Hematopoietic multipotent progenitor cell treated with erythropoietin and hydrocortisone succinate and interleukin-3 and kit ligand, for 8 days (in vitro differentiated cells): ENCODE results near the gene MMP24.
"Not testable (repeated sequence)": the region's sequence is repeated elsewhere in the genome, so short reads cannot be mapped to it uniquely, and the experiment has no call there.

Experiments used
- DNase-seq: peaks from one replicate; pipeline ENCODE4 v3.0.0-alpha.2; 2015

The MMP24 gene

DNA sequence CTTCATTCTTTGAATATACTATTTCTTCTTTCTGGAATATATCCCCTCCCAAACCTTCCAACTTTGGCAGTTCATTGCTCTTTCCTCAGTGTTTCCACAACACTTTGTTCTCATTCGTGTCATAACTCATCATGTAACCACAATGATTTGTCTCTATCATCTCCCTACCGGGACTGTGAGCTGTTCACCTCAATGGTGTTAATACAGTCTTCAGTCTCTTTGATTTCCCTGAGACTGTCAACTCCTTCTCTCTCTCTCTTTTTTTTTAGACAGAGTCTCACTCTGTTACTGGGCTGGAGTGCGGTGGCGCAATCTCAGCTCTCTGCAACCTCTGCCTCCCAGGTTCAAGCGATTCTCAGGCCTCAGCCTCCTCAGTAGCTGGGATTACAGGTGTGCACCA is 2.5 kb upstream of the MMP24 start:
- no peak for DNase-seq

DNA sequence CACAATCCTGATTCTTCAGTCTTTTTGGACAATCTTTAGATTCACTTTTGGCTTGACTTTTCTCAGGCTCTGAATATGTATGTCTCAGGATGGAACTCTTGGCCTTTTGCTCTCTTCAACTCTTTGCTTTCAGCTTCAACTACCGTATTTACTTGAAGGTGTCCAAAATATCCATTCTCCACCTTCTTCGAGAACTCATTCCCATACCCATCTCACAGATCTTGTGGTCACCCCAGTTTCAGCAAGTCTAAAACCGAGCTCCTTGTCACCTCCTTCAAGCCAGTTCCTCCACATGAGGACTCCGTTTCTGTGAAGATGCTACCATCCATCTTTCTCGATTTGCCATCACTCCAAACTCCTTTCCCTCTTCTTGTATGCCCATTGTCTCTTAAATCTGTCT is 2.0 kb upstream of the MMP24 start:
- no peak for DNase-seq

DNA sequence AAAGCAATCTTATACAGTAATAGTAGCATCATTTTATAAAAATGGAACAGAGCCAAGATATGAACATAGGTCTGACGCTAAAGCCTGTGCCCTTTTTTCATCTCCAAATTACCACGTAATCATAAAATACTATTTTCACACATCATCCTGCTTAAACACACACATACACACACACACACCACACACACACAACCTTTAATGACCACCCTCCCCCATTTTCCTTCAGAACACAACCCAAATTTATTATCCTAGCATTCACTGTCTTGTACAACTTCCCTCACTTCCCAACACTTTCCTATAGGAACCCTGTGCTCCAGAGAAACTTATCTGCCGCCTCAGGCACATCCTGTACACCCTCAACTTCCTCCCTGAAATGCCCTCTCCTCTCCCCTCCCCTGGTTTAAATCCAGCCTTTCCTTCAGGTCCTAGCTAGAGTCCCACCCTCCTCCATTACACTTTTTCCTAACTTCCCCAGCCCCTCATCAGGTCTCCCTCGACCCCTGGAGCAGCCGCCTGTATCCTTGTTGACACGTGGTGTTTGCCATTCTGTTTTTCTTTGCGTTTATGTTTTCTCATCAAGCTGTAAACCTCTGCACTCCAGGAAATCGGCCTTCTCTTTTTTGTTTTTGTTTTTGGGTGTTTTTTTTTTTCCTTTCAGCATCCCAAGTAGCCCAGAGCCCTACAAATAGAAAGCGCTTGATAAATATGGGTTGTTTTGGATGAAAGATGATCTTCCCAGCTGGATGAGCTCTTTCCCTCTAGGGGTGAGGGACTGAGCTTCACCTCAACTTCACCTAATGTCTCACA is 968 bp upstream of the MMP24 start:
- DNase-seq: no peak

DNA sequence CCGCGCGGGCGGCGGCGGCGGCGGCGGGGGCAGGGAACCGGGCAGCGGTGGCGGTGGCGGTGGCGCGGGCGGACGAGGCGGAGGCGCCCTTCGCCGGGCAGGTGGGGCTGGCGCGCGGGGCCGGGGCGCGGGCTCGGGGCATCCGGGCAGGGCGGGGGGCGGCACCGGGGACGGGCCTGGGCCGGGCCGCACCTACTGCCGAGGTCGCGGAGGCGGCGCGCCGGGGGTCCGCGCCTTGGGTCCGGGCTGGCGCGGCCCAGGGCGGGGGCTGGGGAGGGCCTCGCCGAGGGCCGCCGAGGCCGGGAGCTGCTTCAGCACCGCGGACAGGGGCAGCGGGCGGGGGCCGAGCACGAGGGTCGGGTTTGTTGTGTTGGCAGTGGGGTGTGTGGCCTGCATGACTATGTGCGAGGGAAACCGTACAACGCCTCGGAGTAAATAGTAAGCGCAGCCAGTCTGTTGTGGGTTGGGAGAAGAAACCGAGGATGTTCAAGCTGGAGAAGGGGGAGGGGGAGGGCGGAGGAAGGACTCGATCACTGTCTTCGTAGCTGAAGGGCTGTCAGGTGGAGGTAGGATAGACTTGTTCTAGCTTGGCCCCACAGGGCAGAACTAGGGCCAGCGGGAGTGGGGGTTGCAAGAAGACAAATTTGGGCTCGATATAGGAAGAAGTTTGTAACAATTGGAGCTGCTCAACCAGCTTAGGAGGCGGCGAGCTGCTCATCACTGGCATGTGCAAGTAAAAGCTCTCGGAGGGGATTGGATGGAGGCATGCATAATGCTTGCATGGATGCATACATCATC is 593 bp downstream of the MMP24 start:
- peak; percentile 42 for DNase-seq

DNA sequence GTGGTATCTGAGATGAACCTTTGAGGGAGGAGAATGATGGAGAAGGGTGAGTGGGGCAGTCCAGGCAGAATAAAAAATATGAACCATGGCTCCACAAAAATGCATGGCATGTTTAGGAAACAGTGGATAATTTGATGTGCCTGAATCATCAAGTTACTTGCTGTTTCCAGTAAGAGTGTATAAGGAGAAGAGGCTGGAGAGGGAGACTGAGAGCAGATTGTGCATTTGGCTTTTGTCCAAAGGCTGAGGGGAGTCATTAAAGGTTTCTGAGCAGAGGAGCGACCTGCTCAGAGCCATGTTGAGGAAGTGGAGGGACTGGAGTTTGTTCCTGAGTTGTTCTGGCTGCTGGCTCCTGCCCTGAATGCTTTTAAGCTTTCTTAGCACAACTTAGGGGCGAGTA is 6.1 kb downstream of the MMP24 start:
- DNase-seq: no peak

DNA sequence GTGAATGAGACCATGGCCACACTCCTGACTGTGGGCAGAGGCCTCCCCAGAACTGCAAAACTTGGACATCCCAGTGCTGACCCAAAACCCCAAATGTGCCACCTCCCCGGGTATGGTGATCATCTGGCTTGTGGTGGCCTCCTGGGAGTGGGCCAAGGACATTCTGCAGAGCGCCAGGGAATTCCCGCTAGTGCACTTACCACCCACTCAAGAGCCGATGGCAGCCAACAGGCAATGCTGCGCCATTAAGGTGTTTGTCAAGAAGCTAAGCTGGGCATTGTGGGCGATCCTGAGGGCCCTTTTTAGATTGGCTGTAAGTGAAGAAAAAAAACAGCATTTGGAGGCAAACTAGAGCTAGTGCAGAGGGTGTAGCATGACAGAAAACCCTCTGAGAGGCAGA is 9.4 kb downstream of the MMP24 start:
- no peak for DNase-seq

DNA sequence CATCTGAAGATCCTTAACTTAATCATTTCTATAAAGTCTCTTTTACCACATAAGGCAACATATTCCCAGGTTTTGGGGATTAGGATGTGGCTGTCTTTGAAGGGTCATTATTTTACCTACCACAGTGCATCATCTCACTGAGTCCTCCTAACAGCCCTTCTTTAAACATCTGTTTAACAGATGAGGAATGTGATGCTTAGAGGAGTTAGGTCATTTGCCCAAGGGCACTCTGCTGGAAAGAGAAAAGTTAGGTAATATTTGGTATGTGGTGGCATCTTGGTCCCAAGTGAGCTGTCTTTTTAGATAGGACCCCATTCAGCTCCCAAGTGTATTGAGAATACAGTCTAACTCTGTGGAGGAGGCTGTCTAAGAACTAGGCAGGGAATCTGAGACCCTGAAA is 11.0 kb downstream of the MMP24 start:
- no peak for DNase-seq

DNA sequence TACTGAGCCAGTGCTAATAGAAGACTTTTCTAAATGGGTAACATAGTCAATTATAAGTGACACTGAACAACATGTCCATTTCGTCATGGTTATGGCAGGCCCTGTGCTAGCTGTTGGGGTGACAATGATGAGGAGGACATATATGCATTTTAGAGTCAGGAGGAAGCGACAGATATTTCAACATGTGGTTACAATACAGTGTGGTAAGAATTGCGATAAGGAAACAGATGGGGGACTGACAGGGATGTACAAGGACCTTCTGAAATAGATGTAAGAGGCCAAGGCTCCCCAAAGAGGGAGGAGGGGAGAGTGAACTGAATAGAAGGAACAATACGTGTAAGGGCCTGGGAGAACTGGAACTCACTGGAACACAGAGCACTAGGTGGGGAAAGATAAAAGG is 11.7 kb downstream of the MMP24 start:
- DNase-seq: peak; percentile 62

DNA sequence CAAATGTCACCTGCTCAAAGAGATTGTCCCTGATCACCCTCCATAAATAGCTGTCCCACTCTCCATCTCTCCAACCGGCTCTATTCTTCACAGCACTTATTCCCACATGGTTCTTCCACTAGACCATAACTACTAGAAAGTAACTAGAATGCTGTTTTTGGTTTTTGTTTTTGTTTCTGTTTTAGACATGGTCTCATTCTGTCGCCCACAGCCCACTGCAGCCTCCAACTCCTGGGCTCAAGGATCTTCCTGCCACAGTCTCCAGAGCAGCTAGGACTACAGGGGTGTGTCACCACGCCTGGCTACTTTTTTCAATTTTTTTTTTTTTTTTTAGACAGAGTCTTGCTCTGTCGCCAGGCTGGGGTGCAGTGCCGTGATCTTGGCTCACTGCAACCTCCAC is 12.2 kb downstream of the MMP24 start:
- DNase-seq: no peak

DNA sequence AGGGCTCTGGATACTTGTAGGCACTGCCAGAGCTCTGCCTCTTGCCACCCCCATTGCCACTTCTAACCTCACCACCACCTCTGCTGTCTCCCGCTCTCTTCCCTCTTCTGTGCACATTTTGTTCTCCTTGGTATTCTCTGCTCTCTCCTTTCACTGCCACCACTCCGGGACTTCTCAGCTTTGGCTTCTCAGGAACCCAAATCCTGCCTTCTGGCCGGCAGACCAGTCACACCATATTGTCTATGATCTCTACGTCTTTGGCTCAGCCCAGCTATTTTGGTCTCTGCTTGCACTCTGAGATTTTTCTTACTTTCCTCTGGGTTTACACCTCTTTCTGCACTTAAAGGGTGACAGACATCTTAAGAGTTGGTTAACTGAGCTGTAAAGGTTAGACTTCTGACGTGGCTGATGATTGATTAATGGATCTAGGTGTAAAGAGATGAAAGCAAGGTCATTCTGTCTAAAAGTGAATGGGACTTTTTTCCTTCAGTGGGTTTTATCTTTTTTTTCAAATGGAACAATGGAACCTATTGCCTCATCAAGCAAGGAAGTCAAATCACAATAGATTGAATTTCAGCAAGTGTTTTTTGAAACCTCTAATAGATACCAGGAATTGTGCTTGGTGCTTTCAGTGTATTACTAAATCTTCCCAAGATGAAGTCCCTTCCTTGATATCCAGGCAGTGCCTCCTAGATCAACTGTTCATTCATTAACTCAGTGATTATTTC is 13.8 kb downstream of the MMP24 start:
- DNase-seq: no peak

DNA sequence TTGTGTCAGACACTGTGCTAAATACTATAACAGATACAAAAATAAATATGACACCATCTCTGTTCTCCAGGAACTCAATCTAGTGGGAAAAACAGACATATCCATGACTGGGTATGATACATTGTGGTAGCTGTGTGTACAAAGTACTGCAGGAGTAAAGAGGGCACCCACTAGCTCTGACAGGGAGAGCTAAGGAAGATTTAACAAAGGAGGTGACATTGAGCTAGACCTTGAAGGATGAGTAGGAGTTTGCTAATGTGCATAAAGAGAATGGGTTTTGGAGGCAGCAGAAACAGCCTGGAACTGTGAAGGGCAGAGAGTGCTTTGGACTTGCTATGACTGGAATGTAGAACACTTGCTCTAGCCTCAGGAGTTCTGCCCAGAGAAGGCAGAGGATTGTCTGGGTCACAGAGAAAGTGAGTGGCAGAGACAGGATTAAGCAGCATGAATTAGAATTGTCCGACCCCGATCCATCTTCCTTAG is 14.4 kb downstream of the MMP24 start:
- DNase-seq: no peak

DNA sequence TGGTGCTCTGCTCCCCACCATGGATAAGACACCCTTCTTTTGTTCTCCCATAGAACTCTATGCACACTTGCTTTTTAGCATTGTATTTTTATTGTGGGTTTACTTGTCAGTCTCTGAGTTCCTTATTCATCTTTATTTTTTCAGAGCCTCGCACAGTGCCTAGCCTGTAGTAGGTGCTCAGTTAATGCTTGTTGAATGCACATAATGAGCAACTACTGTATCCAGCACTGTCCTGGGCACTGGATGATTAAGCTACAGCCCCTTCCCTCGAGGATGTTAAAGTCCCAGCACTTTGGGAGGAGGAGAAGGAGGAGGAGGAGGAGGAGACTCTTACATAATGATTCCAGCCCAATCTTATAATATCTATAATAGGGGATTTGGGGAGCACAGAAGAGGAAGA is 16.8 kb downstream of the MMP24 start:
- no peak for DNase-seq

DNA sequence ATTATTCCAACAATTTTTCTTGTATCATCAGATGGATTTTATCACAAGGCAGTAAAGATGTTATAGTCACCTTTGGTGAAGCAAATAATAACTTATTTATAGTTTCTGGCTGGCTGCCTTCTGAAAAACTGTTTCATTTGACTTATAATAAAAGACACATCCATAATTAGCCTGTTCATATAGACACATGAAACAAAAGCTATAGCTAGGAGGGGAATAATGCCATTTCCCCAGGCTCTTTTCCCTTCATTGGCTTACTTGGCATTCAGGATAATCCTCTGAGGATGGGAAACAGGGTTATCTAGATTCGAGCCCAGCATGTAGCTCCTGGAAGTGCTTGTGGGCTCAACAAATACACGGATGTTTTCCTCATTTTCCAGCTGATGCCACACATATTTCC is 17.5 kb downstream of the MMP24 start:
- DNase-seq: no peak

DNA sequence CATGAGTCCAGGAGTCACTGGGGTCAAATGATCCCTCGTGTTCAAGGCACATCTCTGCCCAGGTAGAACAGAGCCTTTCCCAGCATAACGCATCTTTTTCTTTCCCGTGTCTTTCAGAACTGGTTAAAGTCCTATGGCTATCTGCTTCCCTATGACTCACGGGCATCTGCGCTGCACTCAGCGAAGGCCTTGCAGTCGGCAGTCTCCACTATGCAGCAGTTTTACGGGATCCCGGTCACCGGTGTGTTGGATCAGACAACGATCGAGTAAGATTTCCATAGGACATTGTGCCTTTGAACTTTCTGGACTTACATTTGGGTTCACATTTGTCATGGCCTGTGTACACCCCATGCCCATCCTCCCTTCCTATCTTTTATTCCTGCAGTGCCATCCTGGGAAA is 20.2 kb downstream of the MMP24 start:
- no peak for DNase-seq

DNA sequence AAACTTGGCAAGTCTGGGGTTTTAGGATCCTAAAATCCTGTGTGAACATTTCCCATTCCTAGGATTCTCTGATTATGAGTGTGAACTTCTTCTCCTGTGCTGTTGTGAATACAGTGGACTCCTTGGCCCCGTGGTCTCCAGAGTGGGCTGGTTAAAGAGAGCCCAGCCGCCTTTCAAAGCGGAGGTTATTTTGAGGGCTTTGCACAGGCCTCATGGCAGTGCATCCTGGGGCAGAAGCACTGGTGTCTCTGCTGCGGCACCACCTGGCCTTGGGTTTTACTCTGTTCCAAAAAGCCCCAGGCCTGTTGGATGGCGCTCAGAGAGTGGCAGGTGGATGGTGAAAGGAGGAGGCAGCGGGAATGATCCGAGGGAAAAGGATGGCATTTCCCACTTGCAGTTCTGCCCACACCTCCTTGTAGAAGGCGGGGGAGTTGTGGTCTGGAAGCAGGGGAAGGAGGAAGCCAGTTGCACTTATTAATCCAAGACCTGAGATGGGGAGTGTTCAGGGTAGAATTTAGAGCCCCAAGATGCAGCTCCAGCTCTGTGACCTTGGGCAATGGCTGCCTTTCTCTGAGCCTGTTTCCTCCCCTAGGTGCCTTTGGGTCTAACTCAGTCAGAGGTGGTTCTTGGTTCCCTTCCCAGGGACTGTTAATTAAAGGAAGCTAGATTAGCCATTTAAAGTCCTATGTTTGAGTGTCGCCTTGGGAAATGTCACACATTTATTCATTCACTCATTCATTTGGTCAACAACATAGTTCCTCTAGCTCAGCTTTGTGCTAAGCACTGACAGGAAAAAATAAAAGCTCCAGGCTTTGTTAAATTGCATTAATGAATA is 22.4 kb downstream of the MMP24 start:
- no peak for DNase-seq

DNA sequence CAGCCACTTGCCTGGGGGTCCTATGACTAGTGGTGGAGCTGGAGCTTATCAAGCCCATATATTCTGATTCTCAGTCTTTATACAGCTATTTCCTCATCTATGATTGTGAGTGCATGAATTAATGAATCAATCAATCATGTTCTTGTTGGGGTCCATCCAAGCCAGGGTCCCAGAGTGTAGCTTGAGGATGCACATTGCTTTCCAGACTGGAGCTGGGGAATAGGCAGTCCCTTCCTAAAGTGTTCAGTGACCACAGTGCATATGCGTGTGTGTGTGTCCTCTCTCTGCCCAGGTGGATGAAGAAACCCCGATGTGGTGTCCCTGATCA is 25.1 kb downstream of the MMP24 start:
- DNase-seq: no peak

DNA sequence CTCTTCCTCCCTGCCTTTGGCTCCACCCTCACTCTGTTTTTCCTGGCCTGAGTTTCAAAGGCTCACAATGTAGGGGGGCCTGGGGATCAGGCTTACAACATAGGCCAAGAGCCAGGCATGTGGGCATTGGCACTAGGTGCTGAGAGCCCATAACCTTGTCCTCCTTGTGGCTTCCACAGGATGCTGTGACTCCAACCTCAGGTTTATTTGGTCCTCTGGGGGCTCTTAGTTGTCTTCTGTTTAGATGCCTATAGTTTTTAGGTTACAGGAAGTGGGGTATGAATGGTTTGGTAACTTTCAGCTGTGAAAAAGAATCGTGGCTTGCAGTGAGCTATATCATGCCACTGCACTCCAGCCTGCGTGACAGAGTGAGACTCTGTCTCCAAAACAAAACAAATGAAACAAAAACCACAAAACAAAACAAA is 25.6 kb downstream of the MMP24 start:
- no peak for DNase-seq

DNA sequence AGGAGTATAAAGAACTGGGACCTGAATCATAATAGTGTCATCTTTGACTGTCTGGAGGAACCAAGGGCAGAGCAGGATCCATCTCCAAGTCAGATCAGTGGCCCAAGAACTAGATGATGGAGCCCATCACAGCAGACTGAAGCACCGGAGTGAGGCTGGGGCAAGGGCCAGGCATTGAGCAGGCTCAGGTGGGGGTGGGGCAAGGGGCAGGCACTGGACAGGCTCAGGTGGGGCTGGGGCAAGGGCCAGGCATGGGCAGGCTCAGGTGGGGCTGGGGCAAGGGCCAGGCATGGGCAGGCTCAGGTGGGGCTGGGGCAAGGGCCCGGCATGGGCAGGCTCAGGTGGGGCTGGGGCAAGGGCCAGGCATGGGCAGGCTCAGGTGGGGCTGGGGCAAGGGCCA is 26.1 kb downstream of the MMP24 start:
- DNase-seq: not testable (repeated sequence)

DNA sequence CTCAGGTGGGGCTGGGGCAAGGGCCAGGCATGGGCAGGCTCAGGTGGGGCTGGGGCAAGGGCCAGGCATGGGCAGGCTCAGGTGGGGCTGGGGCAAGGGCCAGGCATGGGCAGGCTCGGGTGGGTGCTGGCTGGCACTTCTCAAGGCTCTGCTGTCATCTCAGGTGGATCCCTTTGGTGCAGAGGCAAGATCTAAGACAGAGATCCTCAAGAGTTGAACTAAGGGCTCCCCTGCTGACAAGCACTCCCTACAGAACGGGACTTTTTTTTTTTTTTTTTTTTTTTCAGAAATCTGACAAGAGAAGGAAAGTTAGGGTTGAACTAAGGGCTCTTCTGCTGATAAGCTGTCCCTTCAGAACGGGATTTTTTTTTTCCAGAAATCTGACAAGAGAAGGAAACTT is 26.5 kb downstream of the MMP24 start:
- DNase-seq: no peak

DNA sequence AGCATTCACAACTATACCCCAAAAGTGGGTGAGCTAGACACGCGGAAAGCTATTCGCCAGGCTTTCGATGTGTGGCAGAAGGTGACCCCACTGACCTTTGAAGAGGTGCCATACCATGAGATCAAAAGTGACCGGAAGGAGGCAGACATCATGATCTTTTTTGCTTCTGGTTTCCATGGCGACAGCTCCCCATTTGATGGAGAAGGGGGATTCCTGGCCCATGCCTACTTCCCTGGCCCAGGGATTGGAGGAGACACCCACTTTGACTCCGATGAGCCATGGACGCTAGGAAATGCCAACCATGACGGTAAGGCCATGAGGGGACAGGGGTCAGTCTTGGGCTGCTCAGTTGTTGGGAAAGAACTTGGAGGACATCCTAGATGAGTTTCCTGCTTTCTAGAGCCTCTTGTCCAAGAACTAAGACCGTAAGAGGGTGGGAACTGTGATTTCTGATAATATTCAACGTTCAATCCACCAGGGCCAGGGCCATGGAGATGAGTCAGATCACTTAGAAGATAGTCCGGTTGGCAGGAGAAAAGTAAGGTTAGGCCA is 28.0 kb downstream of the MMP24 start:
- DNase-seq: no peak

DNA sequence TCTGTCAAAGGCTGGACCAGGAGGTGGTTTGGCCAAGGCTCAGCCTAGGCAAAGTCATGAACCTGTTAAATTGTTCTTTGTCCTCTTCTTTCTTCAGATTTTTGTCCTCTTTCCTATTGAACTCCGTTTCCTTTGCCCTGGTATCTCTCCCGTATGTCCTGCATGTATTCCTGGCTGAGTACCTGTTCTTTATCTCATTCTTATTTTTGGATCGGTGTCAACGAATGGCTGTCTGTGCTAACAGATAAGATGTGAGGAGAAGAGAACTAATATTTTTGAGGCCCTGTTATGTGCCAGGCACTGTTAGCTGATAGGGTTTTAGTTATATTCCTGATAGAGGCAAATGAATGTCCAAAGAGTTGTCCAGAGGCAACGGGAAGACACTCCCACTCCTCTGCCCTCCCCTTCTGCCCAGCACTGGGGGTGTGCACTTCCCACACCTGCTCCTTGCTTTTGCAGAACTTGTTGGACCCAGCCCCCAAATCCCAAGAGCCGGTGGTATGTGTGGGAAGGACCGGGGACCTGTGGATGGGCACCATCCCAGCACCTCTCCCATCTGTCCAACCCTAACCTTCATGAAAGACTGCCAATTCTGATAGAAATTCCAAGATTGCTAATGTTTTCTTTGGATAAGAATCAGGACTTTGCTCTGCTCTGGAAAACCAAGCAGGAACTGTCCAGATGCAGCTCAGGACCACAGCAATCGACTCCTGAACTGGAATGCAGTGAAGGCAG is 30.9 kb downstream of the MMP24 start:
- DNase-seq: peak; percentile 25

DNA sequence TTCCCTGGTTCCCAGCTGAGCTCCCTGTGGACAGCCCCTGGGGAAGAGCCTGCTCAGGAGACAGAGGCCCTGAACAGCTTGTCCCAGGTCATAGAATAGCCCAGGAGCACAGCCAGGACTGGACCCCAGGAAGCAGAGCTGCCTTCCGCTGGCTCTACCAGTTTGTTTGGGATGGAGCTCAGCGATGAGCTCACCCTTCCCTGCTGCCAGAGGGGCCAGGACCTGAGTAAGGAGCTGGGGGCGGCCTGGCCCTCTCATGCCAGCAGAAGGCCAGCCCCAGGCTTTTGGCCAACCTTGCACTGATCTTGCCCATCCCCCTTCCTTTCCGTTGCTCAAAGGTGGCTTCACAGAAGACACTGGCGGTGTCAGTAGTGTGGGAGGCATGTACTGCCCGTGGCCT is 33.9 kb downstream of the MMP24 start:
- no peak for DNase-seq
